GM12892 (cell line): ENCODE results near the gene RAB14.

Experiments used
- DNase-seq: peaks from one replicate; pipeline ENCODE4 v3.0.0; 2011; ENCODE audit not compliant: insufficient read length
- FAIRE-seq: peaks from 2 replicates; lab custom pipeline; 2011; peaks lifted over from hg19 to GRCh38; lab: Jason Lieb, UNC
- POLR2A ChIP-seq: IDR thresholded peaks from 2 replicates; pipeline ENCODE4 v1.6.1; 2011; ENCODE audit warnings: low read depth, low read length, control low read depth
- POLR2AphosphoS5 ChIP-seq: IDR thresholded peaks from 2 replicates; pipeline ENCODE4 v1.6.1; 2011; ENCODE audit warnings: low read depth, low read length, control low read depth
- TAF1 ChIP-seq: IDR thresholded peaks from 2 replicates; pipeline ENCODE4 v1.6.1; 2011; ENCODE audit warnings: low read depth, mild to moderate bottlenecking, control low read depth, low read length, borderline replicate concordance

RAB14 gene

GRCh38 chr9:121234832-121235161 lies 33.1 kb upstream of the RAB14 start:
- no peak for FAIRE-seq
- TF ChIP-seq POLR2A, result no peak
- no peak for TF ChIP-seq POLR2AphosphoS5
- TF ChIP-seq TAF1, result no peak
- DNase-seq, result no peak

GRCh38 chr9:121233906-121234831 lies 32.5 kb upstream of the RAB14 start:
- FAIRE-seq, result no peak
- DNase-seq, result no peak
- TF ChIP-seq POLR2A (no peak), TAF1 (no peak), POLR2AphosphoS5 (no peak)

- DNase-seq (no peak), FAIRE-seq (no peak)
- no peak for TF ChIP-seq POLR2A
- no peak for TF ChIP-seq POLR2AphosphoS5
- TF ChIP-seq TAF1, result no peak
Measured at GRCh38 chr9:121232251-121232650, 30.6 kb upstream of the RAB14 start.

GRCh38 chr9:121230256-121230655 lies 28.6 kb upstream of the RAB14 start:
- TF ChIP-seq TAF1, result no peak
- no peak for TF ChIP-seq POLR2AphosphoS5
- no peak for TF ChIP-seq POLR2A
- no peak for FAIRE-seq
- no peak for DNase-seq

- no peak for TF ChIP-seq POLR2A
- no peak for TF ChIP-seq POLR2AphosphoS5
- TF ChIP-seq TAF1, result no peak
- DNase-seq, result no peak
- no peak for FAIRE-seq
Measured at GRCh38 chr9:121227862-121228261, 26.2 kb upstream of the RAB14 start.

GRCh38 chr9:121226175-121226574 lies 24.5 kb upstream of the RAB14 start:
- TF ChIP-seq TAF1 (no peak), POLR2AphosphoS5 (no peak), POLR2A (no peak)
- FAIRE-seq (no peak), DNase-seq (no peak)

- DNase-seq (no peak), FAIRE-seq (no peak)
- TF ChIP-seq TAF1, result no peak
- no peak for TF ChIP-seq POLR2A
- no peak for TF ChIP-seq POLR2AphosphoS5
Measured at GRCh38 chr9:121225240-121225639, 23.6 kb upstream of the RAB14 start.

GRCh38 chr9:121222524-121223171 lies 21.0 kb upstream of the RAB14 start:
- TF ChIP-seq POLR2AphosphoS5 (no peak), POLR2A (no peak), TAF1 (no peak)
- DNase-seq (no peak), FAIRE-seq (no peak)

- DNase-seq (no peak), FAIRE-seq (no peak)
- TF ChIP-seq TAF1, result no peak
- TF ChIP-seq POLR2A, result no peak
- TF ChIP-seq POLR2AphosphoS5, result no peak
Measured at GRCh38 chr9:121221664-121222055, 20.0 kb upstream of the RAB14 start.

GRCh38 chr9:121220996-121221663 lies 19.5 kb upstream of the RAB14 start:
- DNase-seq, result no peak
- no peak for TF ChIP-seq POLR2A
- no peak for TF ChIP-seq TAF1
- TF ChIP-seq POLR2AphosphoS5, result no peak
- no peak for FAIRE-seq

GRCh38 chr9:121219530-121219929 lies 17.9 kb upstream of the RAB14 start:
- no peak for TF ChIP-seq POLR2A
- TF ChIP-seq POLR2AphosphoS5, result no peak
- TF ChIP-seq TAF1, result no peak
- DNase-seq (no peak), FAIRE-seq (no peak)
